ENCODE measurements around the gene ZBTB24.

ZBTB24 gene

GRCh38 chr6:109420751-109421150 lies 62.3 kb downstream of the ZBTB24 start:
- no peak for DNase-seq (ENCODE audit: low read depth in 2 of 2)

GRCh38 chr6:109417646-109418045 lies 65.4 kb downstream of the ZBTB24 start:
- no peak for DNase-seq (ENCODE audit: low read depth in 2 of 2)
